WTC11 (cell line): Measurements from ENCODE around the gene SLC9A7. TPM values are rescaled to one million over a fixed set of nuclear protein-coding genes. Genes with fewer than 3 reads are reported as not detected.

Source experiments
- ATAC-seq: fragments of 200-7000 bp; cut with Tn5 transposase; 2 replicates; pipeline ENCODE4 v1.10.0; 2021; ENCODE audit warnings: mild to moderate bottlenecking, moderate library complexity
- CTCF ChIA-PET: fragments of 300-600 bp; sonication (Branson Sonifier 250); formaldehyde crosslinking; loops from one replicate; lab custom pipeline; 2021; ENCODE audit warnings: antibody characterized with exemption; lab: Charles Lee
- POLR2A ChIA-PET: fragments of 350-600 bp; sonication (Branson Sonifier 250); formaldehyde crosslinking; loops from one replicate; lab custom pipeline; 2021; ENCODE audit warnings: antibody characterized with exemption; lab: Charles Lee
- DNase-seq: peaks from one replicate; pipeline ENCODE4 v3.0.0; 2021; ENCODE audit warnings: low spot score
- H3K27ac Mint-ChIP-seq: 2 replicates; pipeline ENCODE4 v1.8.0; 2021; ENCODE audit warnings: mixed read lengths
- H3K27me3 Mint-ChIP-seq: 2 replicates; pipeline ENCODE4 v1.8.0; 2021; ENCODE audit warnings: low read depth, mild to moderate bottlenecking, moderate library complexity, mixed read lengths
- H3K36me3 Mint-ChIP-seq: 2 replicates; pipeline ENCODE4 v1.8.0; 2021; ENCODE audit warnings: mixed read lengths
- H3K4me1 Mint-ChIP-seq: 2 replicates; pipeline ENCODE4 v1.8.0; 2022; ENCODE audit warnings: mixed read lengths
- H3K4me3 Mint-ChIP-seq: 2 replicates; pipeline ENCODE4 v1.8.0; 2021; ENCODE audit warnings: mild to moderate bottlenecking, moderate library complexity, mixed read lengths
- H3K9me3 Mint-ChIP-seq: 2 replicates; pipeline ENCODE4 v1.8.0; 2021; ENCODE audit warnings: mixed read lengths
- AFF4 ChIP-seq: sonication (generic); formaldehyde crosslinking; IDR thresholded peaks from 2 replicates; pipeline ENCODE4 v1.8.1; 2023; ENCODE audit warnings: mild to moderate bottlenecking, missing genetic modification reagents, borderline replicate concordance
- CREB1 ChIP-seq: sonication (generic); formaldehyde crosslinking; IDR thresholded peaks from 2 replicates; pipeline ENCODE4 v1.8.0; 2023; ENCODE audit warnings: mild to moderate bottlenecking, missing genetic modification reagents
- CREM ChIP-seq: sonication (generic); formaldehyde crosslinking; IDR thresholded peaks from 2 replicates; pipeline ENCODE4 v1.8.1; 2022; ENCODE audit warnings: mild to moderate bottlenecking, missing genetic modification reagents, moderate library complexity
- ERG ChIP-seq: fragments of 250-450 bp; sonication (Bioruptor Pico); IDR thresholded peaks from 2 replicates; pipeline ENCODE4 v1.8.0; 2021; ENCODE audit warnings: mild to moderate bottlenecking
- ESRRA ChIP-seq: sonication (generic); formaldehyde crosslinking; IDR thresholded peaks from 2 replicates; pipeline ENCODE4 v1.8.1; 2022; ENCODE audit warnings: mild to moderate bottlenecking, missing genetic modification reagents, borderline replicate concordance
- GRHL2 ChIP-seq: fragments of 250-450 bp; sonication (Bioruptor Pico); IDR thresholded peaks from 2 replicates; pipeline ENCODE4 v1.8.0; 2022; ENCODE audit warnings: mild to moderate bottlenecking, moderate library complexity; ENCODE audit not compliant: insufficient replicate concordance, severe bottlenecking
- JUN ChIP-seq: sonication (generic); formaldehyde crosslinking; IDR thresholded peaks from 2 replicates; pipeline ENCODE4 v1.8.0; 2023; ENCODE audit warnings: mild to moderate bottlenecking, missing genetic modification reagents
- NR3C1 ChIP-seq: sonication (generic); formaldehyde crosslinking; conservative IDR thresholded peaks from 2 replicates; pipeline ENCODE4 v1.8.1; 2023; ENCODE audit warnings: low read depth, mild to moderate bottlenecking, missing genetic modification reagents
- RELA ChIP-seq: sonication (generic); formaldehyde crosslinking; IDR thresholded peaks from 2 replicates; pipeline ENCODE4 v1.8.1; 2022; ENCODE audit warnings: missing genetic modification reagents, mild to moderate bottlenecking, borderline replicate concordance
- SP1 ChIP-seq: sonication (generic); formaldehyde crosslinking; conservative IDR thresholded peaks from 2 replicates; pipeline ENCODE4 v1.8.1; 2022; ENCODE audit warnings: missing genetic modification reagents
- TCF7 ChIP-seq: sonication (generic); formaldehyde crosslinking; IDR thresholded peaks from 2 replicates; pipeline ENCODE4 v1.8.0; 2022; ENCODE audit warnings: mild to moderate bottlenecking, low read depth, missing genetic modification reagents, moderate library complexity
- ZNF121 ChIP-seq: sonication (generic); formaldehyde crosslinking; IDR thresholded peaks from 2 replicates; pipeline ENCODE4 v1.8.0; 2023; ENCODE audit warnings: missing genetic modification reagents
- ZNF232 ChIP-seq: sonication (generic); formaldehyde crosslinking; IDR thresholded peaks from 2 replicates; pipeline ENCODE4 v1.8.0; 2022; ENCODE audit warnings: mild to moderate bottlenecking, missing genetic modification reagents
- ZNF423 ChIP-seq: fragments of 250-450 bp; sonication (Bioruptor Pico); IDR thresholded peaks from 2 replicates; pipeline ENCODE4 v2.1.2; 2022; ENCODE audit warnings: mild to moderate bottlenecking, moderate library complexity
- total RNA-seq: library from RNA; stranded (reverse); gene quantifications from 3 replicates; pipeline ENCODE4 v1.2.3, GENCODE V29; 2021
- TF ChIP-seq, protein P1 (sequence below): sonication (generic); formaldehyde crosslinking; IDR thresholded peaks from 2 replicates; pipeline ENCODE4 v1.8.0; 2022; ENCODE audit warnings: mild to moderate bottlenecking, missing genetic modification reagents
- TF ChIP-seq, protein P2 (sequence below): sonication (generic); formaldehyde crosslinking; IDR thresholded peaks from 2 replicates; pipeline ENCODE4 v1.8.1; 2023; ENCODE audit warnings: mild to moderate bottlenecking, missing genetic modification reagents, moderate library complexity
- TF ChIP-seq, protein P3 (sequence below): fragments of 250-450 bp; sonication (Bioruptor Pico); conservative IDR thresholded peaks from 2 replicates; pipeline ENCODE4 v1.9.0; 2021; ENCODE audit warnings: mild to moderate bottlenecking
- TF ChIP-seq, protein P4 (sequence below): fragments of 250-450 bp; sonication (Bioruptor Pico); IDR thresholded peaks from 2 replicates; pipeline ENCODE4 v1.9.0; 2021; ENCODE audit warnings: mild to moderate bottlenecking

SLC9A7 gene
- total RNA-seq, 1 experiment from 2014 or later, result 18.0 TPM

GRCh38 chrX:46803140-46803539 lies 44.2 kb upstream of the SLC9A7 start:
- no peaks in the 10 kb centered on the region for H3K27me3 Mint-ChIP-seq
- TF ChIP-seq SP1 (CRISPR knock-in tag), result no peak
- no peak for TF ChIP-seq AFF4 (CRISPR knock-in tag)
- TF ChIP-seq ESRRA, result no peak
- no peak for TF ChIP-seq TCF7 (CRISPR knock-in tag)
- TF ChIP-seq RELA, result no peak
- TF ChIP-seq, protein P1, sequence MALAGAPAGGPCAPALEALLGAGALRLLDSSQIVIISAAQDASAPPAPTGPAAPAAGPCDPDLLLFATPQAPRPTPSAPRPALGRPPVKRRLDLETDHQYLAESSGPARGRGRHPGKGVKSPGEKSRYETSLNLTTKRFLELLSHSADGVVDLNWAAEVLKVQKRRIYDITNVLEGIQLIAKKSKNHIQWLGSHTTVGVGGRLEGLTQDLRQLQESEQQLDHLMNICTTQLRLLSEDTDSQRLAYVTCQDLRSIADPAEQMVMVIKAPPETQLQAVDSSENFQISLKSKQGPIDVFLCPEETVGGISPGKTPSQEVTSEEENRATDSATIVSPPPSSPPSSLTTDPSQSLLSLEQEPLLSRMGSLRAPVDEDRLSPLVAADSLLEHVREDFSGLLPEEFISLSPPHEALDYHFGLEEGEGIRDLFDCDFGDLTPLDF (CRISPR knock-in tag), result no peak
- TF ChIP-seq CREM (CRISPR knock-in tag), result no peak
- no peak for TF ChIP-seq CREB1 (CRISPR knock-in tag)
- TF ChIP-seq ERG (CRISPR knock-in tag), result no peak
- TF ChIP-seq ZNF121, result no peak
- TF ChIP-seq, protein P2, sequence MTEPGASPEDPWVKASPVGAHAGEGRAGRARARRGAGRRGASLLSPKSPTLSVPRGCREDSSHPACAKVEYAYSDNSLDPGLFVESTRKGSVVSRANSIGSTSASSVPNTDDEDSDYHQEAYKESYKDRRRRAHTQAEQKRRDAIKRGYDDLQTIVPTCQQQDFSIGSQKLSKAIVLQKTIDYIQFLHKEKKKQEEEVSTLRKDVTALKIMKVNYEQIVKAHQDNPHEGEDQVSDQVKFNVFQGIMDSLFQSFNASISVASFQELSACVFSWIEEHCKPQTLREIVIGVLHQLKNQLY (CRISPR knock-in tag), result no peak
- TF ChIP-seq, protein P3, sequence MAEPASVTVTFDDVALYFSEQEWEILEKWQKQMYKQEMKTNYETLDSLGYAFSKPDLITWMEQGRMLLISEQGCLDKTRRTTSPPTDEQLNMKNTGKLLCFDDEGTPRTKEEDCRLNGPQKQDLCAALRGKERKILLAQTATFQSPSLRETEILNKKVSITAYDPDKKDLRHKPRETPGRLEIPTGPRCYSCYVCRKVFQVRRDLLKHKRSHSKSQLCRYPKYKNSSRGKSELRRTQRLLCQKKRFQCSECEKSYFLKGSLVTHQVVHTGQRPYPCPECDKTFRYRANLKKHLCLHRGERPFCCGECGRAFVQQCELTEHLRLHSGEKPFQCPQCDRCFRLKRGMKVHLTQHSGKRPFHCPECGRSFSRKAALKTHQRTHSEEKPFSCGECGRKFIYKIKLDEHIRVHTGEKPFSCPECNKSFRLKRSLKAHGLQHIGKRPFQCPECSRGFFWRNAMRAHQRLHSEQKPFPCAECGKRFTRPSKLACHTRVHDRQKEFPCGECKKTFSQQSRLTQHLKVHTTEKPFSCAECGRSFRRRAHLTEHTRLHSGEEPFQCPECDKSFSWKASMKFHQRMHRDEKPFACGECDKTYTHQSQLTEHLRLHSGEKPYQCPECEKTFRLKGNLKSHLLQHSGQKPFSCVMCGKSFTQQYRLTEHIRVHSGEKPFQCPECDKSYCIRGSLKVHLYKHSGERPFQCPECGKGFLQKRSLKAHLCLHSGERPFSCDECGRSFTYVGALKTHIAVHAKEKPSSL (CRISPR knock-in tag), result no peak
- no peak for TF ChIP-seq NR3C1 (CRISPR knock-in tag)
- TF ChIP-seq ZNF232 (CRISPR knock-in tag), result no peak
- no peak for TF ChIP-seq GRHL2 (CRISPR knock-in tag)
- no peak for TF ChIP-seq ZNF423 (CRISPR knock-in tag)
- TF ChIP-seq JUN (CRISPR knock-in tag), result no peak
- TF ChIP-seq, protein P4, sequence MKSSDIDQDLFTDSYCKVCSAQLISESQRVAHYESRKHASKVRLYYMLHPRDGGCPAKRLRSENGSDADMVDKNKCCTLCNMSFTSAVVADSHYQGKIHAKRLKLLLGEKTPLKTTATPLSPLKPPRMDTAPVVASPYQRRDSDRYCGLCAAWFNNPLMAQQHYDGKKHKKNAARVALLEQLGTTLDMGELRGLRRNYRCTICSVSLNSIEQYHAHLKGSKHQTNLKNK (CRISPR knock-in tag), result no peak
- H3K4me1 Mint-ChIP-seq, result no peaks in the 10 kb centered on the region
- ChIA-PET POLR2A (no interaction called here), CTCF (no interaction called here)
- 0 out of 2 replicates have a peak, but pooled peaks cover 4% of the 10 kb centered on the region for H3K9me3 Mint-ChIP-seq
- DNase-seq (peak; percentile 25), ATAC-seq (peak; percentile 59)
- H3K4me3 Mint-ChIP-seq, result no peak overlapping the region
- H3K36me3 Mint-ChIP-seq, result no peaks in the 10 kb centered on the region
- no peak overlapping the region for H3K27ac Mint-ChIP-seq
